Trophoblast cell (in vitro differentiated cells and primary cell): ENCODE data around the gene MC5R.
A peak's percentile ranks its signal among the peaks of the same experiment; 100 is the strongest.
"Not testable (repeated sequence)": the region's sequence is repeated elsewhere in the genome, so short reads cannot be mapped to it uniquely, and the experiment has no call there.

Source experiments
- DNase-seq, 2 donors: peaks; one replicate each; pipeline ENCODE4 v3.0.0-alpha.2; 2016
- H2AFZ ChIP-seq: 2 replicates; pipeline ENCODE4 v1.6.1; 2013; ENCODE audit warnings: low read length, moderate library complexity, mild to moderate bottlenecking; ENCODE audit not compliant: insufficient read depth, poor library complexity
- H2AK5ac ChIP-seq: 2 replicates; pipeline ENCODE4 v1.6.1; 2013; ENCODE audit warnings: mild to moderate bottlenecking, low read length
- H2BK120ac ChIP-seq: 2 replicates; pipeline ENCODE4 v1.6.1; 2013; ENCODE audit warnings: low read length, mild to moderate bottlenecking, moderate library complexity; ENCODE audit not compliant: insufficient read depth, poor library complexity
- H2BK12ac ChIP-seq: 2 replicates; pipeline ENCODE4 v1.6.1; 2013; ENCODE audit warnings: mild to moderate bottlenecking, low read length, moderate library complexity
- H2BK5ac ChIP-seq: 2 replicates; pipeline ENCODE4 v1.6.1; 2013; ENCODE audit warnings: low read length, low read depth, moderate library complexity, mild to moderate bottlenecking; ENCODE audit not compliant: poor library complexity
- H3K14ac ChIP-seq: 2 replicates; pipeline ENCODE4 v1.6.1; 2013; ENCODE audit warnings: mild to moderate bottlenecking, low read length
- H3K18ac ChIP-seq: 2 replicates; pipeline ENCODE4 v1.6.1; 2013; ENCODE audit warnings: mild to moderate bottlenecking, low read length
- H3K23ac ChIP-seq: 2 replicates; pipeline ENCODE4 v1.6.1; 2013; ENCODE audit warnings: low read length
- H3K27ac ChIP-seq: 2 replicates; pipeline ENCODE4 v1.5.1; 2013; ENCODE audit warnings: low read depth, mild to moderate bottlenecking, inconsistent platforms, low read length, moderate library complexity
- H3K27me3 ChIP-seq: 2 replicates; pipeline ENCODE4 v1.6.1; 2013; ENCODE audit warnings: inconsistent platforms, mild to moderate bottlenecking, low read length, moderate library complexity; ENCODE audit not compliant: insufficient read depth
- H3K36me3 ChIP-seq, 2 experiments: 1 replicate in 1 of 2; 2 replicates in 1 of 2; pipeline ENCODE4 v1.6.1; 2013; ENCODE audit warnings: low read length in 2 of 2, mild to moderate bottlenecking in 2 of 2, moderate library complexity in 1 of 2; ENCODE audit not compliant: insufficient read depth in 2 of 2, control insufficient read depth in 1 of 2
- H3K4ac ChIP-seq: 2 replicates; pipeline ENCODE4 v1.6.1; 2013; ENCODE audit warnings: low read depth, mild to moderate bottlenecking, low read length, moderate library complexity
- H3K4me1 ChIP-seq, 2 experiments: 1 replicate in 1 of 2; 2 replicates in 1 of 2; pipeline ENCODE4 v1.6.1; 2013; ENCODE audit warnings: low read length in 2 of 2, mild to moderate bottlenecking in 2 of 2, moderate library complexity in 1 of 2; ENCODE audit not compliant: insufficient read depth in 2 of 2, control insufficient read depth in 1 of 2
- H3K4me2 ChIP-seq: 2 replicates; pipeline ENCODE4 v1.6.1; 2013; ENCODE audit warnings: inconsistent platforms, mild to moderate bottlenecking, low read length, moderate library complexity
- H3K4me3 ChIP-seq: 2 replicates; pipeline ENCODE4 v1.5.1; 2013; ENCODE audit warnings: mild to moderate bottlenecking, low read depth, low read length, inconsistent platforms
- H3K79me1 ChIP-seq: one replicate; pipeline ENCODE4 v1.6.1; 2013; ENCODE audit warnings: low read length
- H3K79me2 ChIP-seq: 2 replicates; pipeline ENCODE4 v1.6.1; 2013; ENCODE audit warnings: low read length, mild to moderate bottlenecking; ENCODE audit not compliant: control insufficient read depth, insufficient read depth, poor library complexity
- H3K9ac ChIP-seq: 2 replicates; pipeline ENCODE4 v1.6.1; 2013; ENCODE audit warnings: mild to moderate bottlenecking, low read length
- H3K9me3 ChIP-seq: 2 replicates; pipeline ENCODE4 v1.6.1; 2013; ENCODE audit warnings: low read depth, mild to moderate bottlenecking, control low read depth, inconsistent platforms, low read length; ENCODE audit not compliant: insufficient read depth
- H4K12ac ChIP-seq: 2 replicates; pipeline ENCODE4 v1.6.1; 2013; ENCODE audit warnings: low read depth, mild to moderate bottlenecking, low read length, moderate library complexity
- H4K8ac ChIP-seq: 2 replicates; pipeline ENCODE4 v1.6.1; 2013; ENCODE audit warnings: low read depth, mild to moderate bottlenecking, low read length, moderate library complexity
- H4K91ac ChIP-seq: one replicate; pipeline ENCODE4 v1.6.1; 2013; ENCODE audit warnings: low read depth, mild to moderate bottlenecking, low read length, moderate library complexity
- WGBS: extraction: QIAGEN DNeasy Blood & Tissue Kit; methylation state at CpG from one replicate; pipeline ENCODE4 v1.1.7; 2013; ENCODE audit warnings: missing lambda C conversion rate; ENCODE audit not compliant: insufficient read length, insufficient coverage; ENCODE audit errors: extremely low coverage; 5-methylcytosine and 5-hydroxymethylcytosine counted together

The MC5R gene

DNA sequence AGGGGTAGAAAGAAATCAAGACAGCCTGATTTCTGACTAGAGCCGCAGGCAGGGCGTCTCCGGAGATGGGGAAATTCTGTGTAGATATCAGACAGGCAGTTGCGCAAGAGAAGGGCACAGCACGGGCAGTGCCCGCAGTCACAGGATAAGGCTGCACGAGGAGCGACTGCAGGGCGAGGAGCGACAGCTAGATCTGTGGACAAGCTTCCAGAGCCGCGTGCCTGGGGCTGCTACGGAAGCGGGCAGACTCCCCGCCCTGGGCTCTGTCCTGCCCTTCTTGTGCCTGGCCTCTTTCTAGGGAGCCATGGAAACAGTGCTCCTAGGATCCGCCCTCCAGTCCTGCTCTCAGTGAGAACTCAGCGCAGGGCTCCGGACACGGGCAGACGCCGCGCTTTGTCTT, 12.6 kb downstream of the MC5R start:
- H3K27ac ChIP-seq, result no peak overlapping the region
- no peak overlapping the region for H2BK5ac ChIP-seq
- no peak for DNase-seq
- peaks cover 2% of the 10 kb centered on the region for H3K9me3 ChIP-seq
- no peak overlapping the region for H3K9ac ChIP-seq
- WGBS, result no CpG with 5 or more reads among the region's 22 CpGs
- H3K27me3 ChIP-seq, result no peaks in the 10 kb centered on the region
- no peak overlapping the region for H4K12ac ChIP-seq
- no peak overlapping the region for H3K18ac ChIP-seq
- H3K4ac ChIP-seq, result no peak overlapping the region
- no peak overlapping the region for H3K4me3 ChIP-seq
- H3K4me2 ChIP-seq, result no peak overlapping the region
- no peaks in the 10 kb centered on the region for H3K36me3 ChIP-seq
- no peak overlapping the region for H2AFZ ChIP-seq
- H3K4me1 ChIP-seq, result no peaks in the 10 kb centered on the region
- no peak overlapping the region for H2BK12ac ChIP-seq
- H4K91ac ChIP-seq, result no peak overlapping the region
- H2AK5ac ChIP-seq, result no peak overlapping the region
- no peak overlapping the region for H3K14ac ChIP-seq
- no peak overlapping the region for H4K8ac ChIP-seq
- no peak overlapping the region for H3K23ac ChIP-seq
- H2BK120ac ChIP-seq, result no peak overlapping the region
- H3K79me1 ChIP-seq, result no peaks in the 10 kb centered on the region
- no peaks in the 10 kb centered on the region for H3K79me2 ChIP-seq

DNA sequence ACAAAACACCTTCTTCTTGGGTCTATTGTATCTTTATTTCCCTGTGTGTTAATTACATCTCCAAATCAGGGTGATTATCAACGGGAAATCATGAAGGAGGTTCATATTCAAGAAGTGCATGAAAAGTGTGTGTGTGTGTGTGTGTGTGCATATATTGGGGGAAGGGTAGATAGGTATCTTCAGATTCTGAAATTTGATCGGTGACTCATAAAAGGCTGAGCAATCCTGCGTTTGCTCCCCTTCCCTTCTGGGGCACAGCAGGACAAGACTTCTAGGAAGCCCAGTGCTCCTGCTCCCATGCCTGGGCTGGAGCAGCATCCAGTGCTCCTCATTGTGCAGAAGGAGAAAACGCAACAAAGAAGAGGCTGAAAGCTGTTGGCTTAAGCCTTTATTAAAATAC, 25.8 kb downstream of the MC5R start:
- no CpG with 5 or more reads among the region's 4 CpGs for WGBS
- Histone ChIP-seq H4K12ac (no peak overlapping the region), H2BK120ac (no peak overlapping the region), H3K36me3 (no peaks in the 10 kb centered on the region), H3K4me2 (no peak overlapping the region), H4K91ac (no peak overlapping the region), H3K27ac (no peak overlapping the region), H3K4me1 (no peaks in the 10 kb centered on the region), H3K27me3 (no peaks in the 10 kb centered on the region), H3K9ac (no peak overlapping the region), H2AFZ (no peak overlapping the region), H3K23ac (no peak overlapping the region), H2BK5ac (no peak overlapping the region), H3K79me2 (no peaks in the 10 kb centered on the region), H4K8ac (no peak overlapping the region), H3K9me3 (peaks cover 6% of the 10 kb centered on the region), H3K4me3 (no peak overlapping the region), H3K18ac (no peak overlapping the region), H2BK12ac (no peak overlapping the region), H3K4ac (no peak overlapping the region), H3K79me1 (no peaks in the 10 kb centered on the region), H3K14ac (no peak overlapping the region), H2AK5ac (no peak overlapping the region)
- DNase-seq, result no peak

GRCh38 chr18:13862898-13863297, 38.9 kb downstream of the MC5R start:
- not testable (repeated sequence) for H2BK5ac ChIP-seq, H3K79me2 ChIP-seq, H3K18ac ChIP-seq, H3K4ac ChIP-seq, H2BK120ac ChIP-seq, H3K9me3 ChIP-seq, H3K27me3 ChIP-seq, H3K4me2 ChIP-seq, H3K23ac ChIP-seq, H4K8ac ChIP-seq, H3K79me1 ChIP-seq, H3K4me1 ChIP-seq, H4K12ac ChIP-seq, DNase-seq, H2BK12ac ChIP-seq, H3K4me3 ChIP-seq, H3K36me3 ChIP-seq, H2AK5ac ChIP-seq, H3K14ac ChIP-seq, H2AFZ ChIP-seq, H4K91ac ChIP-seq, H3K9ac ChIP-seq, H3K27ac ChIP-seq
- WGBS, result no CpG with 5 or more reads among the region's 7 CpGs

DNA sequence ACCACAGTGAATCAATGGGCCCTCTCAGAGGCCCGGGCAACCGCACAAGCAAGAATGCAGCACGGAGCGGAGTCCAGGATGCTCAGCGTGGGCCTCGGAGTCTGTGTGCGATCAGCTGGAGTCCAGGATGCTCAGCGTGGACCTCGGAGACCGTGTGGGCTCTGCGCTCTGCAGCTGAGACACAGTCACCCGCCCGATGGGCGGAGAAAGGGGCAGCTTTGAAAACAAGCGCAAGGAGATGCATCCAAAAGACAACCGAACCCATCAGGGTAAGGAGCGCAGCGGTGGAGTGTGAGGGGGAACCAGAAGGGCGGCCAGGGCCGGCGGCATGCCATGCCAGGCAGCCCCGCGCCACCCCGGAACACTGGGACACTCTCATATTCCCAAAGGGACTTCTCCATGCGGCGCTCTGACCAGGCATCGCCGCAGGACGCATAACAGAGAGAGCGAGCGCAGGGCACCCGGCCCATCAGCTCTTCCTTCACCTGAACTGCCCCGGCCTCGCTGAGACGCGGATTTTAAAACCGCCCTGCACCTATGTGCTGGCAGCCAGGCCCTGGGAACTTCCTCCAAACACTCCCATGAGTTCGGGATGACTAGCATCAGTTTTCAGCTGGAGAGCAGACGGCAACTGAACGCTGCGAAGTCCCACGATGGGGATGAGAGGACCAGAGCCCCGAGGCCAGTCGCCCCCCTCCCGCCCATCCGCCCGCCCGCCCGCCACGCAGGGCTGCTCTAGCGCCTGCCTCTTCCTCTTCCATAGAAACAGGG, 44.7 kb downstream of the MC5R start:
- no CpG with 5 or more reads among the region's 51 CpGs for WGBS
- Histone ChIP-seq H3K4ac (no peak overlapping the region), H3K4me2 (peak overlapping the region; percentile 3), H3K79me1 (no peaks in the 10 kb centered on the region), H3K79me2 (no peaks in the 10 kb centered on the region), H3K23ac (no peak overlapping the region), H2AK5ac (no peak overlapping the region), H3K36me3 (no peaks in the 10 kb centered on the region), H3K27me3 (peaks cover 12% of the 10 kb centered on the region), H3K14ac (no peak overlapping the region), H2BK120ac (no peak overlapping the region), H3K9me3 (peaks cover 2% of the 10 kb centered on the region), H3K4me3 (no peak overlapping the region), H2AFZ (no peak overlapping the region), H2BK5ac (no peak overlapping the region), H4K8ac (no peak overlapping the region), H4K12ac (no peak overlapping the region), H2BK12ac (no peak overlapping the region), H3K27ac (no peak overlapping the region), H3K9ac (no peak overlapping the region), H3K4me1 (no peaks in the 10 kb centered on the region), H4K91ac (no peak overlapping the region), H3K18ac (no peak overlapping the region)
- DNase-seq, result no peak
